GM21723 (cell line): ENCODE results near the gene IL13RA1.
A peak's percentile ranks its signal among the peaks of the same experiment; 100 is the strongest.
"Not testable (repeated sequence)": the region's sequence is repeated elsewhere in the genome, so short reads cannot be mapped to it uniquely, and the experiment has no call there.

Source experiments
- ATAC-seq: cut with Tn5 transposase; IDR thresholded peaks from one replicate; pipeline ENCODE4 v1.9.1; 2021; ENCODE audit warnings: mild to moderate bottlenecking, moderate library complexity; ENCODE audit not compliant: unreplicated experiment

IL13RA1 gene

DNA sequence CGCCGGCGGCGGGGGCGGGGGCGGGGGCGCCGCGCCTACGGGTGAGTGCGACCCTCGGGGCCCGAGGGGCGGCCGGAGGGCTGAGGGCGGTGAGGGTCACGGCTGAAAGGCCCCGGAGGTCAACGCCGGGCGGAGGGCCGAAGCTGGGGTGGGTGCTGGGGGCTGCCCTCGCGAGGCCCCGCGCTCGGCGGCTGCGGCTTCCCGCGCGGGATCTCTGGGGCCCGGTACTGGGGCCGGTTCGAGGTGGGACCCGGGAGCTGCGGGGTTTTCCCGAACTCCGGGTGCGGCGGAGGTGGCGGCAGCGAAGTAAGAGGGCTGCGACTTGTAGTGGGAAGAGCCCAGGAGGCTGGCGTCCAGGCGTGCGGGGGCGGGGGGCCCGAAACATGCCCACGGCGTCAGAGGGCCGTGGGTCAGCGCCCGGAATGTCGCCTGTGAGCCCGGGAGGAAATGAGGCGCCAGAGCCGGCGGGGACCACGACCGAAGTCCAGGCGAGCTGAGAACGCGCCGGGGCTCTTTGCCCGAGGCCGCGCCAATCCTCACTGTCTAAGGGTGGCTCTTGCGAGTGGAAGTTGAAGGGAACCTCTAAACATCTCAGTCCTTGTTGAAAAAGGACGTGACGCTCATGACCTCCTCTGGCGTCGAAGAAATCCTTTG is 407 bp downstream of the IL13RA1 start:
- peak; percentile 14 for ATAC-seq

DNA sequence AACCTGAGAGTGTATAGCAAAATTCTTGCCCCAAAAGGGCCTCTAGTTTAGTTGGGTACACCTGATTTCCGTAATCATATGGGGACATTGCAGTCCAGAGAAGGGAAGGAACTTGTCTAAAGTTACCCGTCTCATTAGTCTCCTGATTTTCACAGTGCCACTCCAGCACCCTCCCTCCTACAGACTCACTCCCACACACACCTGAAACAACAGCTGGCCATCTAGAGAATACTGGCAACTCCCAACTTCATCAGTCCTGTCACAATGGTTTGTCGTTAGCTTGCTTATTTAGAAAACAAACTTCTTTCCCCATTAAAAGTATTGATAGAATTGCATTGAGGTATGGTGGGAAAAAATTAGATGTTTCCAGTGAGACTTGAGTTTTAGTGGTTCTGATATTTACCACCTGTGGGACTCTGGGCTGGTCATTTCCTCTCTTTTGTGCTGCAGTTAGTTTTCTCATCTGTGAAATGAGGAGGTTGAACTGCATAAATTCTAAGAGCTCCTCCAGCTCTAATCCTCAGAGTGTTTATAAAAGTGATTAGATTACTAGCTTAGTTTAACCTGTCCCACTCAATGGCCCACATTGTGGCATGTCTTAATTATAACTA is 1.7 kb downstream of the IL13RA1 start:
- no peak for ATAC-seq

DNA sequence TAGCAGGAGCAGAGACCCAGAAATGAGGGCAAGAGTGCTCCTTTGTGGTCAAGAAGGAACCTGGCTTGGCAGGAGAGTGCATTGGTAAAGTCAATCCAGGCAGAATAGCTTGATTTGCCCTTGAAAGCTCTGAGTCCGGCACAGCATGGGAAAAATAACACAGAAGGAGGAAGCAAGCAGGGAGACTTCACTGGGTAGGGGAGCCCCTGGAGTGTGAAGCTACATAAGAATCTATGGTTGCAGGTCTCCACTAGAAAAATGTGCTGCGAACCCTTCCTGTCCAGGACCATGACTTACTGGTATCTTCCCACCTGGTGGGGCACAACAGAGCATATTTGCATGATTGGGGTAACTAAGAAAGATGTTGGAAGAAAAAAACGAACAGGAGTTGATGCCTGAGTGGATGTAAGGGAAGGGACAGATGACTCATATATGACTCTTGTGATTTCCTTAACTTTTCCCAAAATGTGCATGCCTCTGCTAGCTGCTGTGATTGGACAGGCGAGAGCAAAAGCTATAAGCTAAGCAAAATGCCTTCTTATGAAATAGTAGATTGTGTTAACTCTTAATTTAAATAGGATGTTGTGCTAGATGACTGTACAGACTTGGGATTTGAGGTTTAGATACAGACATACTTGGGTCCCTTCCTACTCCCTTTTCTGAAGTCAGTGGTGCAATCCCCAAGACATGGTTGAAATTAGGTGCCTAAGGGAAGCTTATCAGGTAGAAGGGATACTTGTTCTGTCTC is 3.3 kb downstream of the IL13RA1 start:
- ATAC-seq: no peak

DNA sequence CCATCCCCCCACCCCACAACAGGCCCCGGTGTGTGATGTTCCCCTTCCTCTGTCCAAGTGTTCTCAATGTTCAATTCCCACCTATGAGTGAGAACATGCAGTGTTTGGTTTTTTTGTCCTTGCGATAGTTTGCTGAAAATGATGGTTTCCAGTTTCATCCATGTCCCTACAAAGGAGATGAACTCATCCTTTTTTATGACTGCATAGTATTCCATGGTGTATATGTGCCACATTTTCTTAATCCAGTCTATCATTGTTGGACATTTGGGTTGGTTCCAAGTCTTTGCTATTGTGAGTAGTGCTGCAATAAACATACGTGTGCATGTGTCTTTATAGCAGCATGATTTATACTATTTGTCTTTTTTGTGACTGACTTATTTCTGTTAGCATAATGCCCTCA is 5.1 kb downstream of the IL13RA1 start:
- ATAC-seq: not testable (repeated sequence)

DNA sequence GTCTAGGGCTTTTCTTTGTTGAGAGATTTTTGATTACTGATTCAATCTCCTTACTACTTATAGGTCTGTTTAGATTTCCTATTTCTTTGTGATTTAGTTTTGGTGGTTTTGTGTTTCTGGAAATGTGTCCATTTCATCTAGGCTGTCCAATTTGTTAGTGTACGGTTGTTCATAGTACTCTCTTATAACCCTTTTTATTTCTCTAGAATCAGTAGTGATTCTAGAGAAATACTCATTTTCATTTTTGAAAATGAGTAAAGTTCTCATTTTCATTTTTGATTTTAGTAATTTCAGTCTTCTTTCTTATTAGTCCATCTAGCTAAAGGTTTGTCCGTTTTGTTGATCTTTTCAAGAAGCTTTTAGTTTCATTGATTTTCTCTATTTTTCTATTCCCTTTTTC is 7.5 kb downstream of the IL13RA1 start:
- ATAC-seq: no peak

DNA sequence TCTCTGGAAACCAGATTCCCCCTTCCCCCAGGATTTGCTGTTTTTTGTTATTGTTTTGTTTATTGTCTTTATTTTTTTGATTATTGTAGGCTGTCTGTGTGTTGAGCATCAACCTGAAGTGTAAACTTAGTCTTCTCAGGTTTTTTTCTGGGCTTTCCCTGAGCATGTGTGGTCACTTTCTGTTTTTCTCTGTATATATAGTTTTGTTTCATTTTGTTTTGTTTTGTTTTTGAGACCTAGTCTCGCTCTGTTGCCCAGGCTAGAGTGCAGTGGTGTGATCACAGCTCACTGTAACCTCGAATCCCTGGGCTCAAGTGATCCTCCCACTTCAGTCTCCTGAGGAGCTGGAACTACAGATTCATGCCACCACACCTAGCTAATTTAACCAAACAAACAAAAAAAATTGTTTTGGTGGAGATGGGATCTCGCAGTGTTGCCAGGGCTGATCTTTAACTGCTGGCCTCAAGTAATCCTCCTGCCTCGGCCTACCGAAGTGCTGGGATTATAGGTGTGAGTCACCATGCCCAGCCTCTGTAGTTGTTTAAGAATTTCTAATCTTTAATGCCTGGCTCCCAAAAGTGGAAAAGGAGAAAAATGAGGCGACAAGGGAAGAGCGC is 9.1 kb downstream of the IL13RA1 start:
- peak; percentile 84 for ATAC-seq

DNA sequence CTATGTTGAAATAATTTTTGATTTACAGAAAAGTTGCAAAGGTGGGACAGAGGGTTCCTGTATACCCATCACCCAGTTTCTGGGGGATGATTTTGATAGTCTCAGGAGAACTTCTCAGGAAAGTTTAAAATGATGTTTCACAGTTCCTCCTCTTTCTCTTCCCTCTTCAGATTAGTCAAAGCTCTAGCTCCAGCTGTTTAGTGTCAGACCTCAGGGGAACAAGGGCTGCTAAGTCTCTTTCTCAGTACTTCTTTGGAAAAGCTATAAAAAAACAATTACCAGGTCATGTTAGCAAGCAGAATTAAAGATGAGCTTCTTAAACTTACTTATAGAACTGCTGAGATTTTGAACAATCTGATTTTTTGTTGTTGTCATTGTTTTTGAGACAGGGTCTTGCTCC is 12.2 kb downstream of the IL13RA1 start:
- ATAC-seq: no peak

DNA sequence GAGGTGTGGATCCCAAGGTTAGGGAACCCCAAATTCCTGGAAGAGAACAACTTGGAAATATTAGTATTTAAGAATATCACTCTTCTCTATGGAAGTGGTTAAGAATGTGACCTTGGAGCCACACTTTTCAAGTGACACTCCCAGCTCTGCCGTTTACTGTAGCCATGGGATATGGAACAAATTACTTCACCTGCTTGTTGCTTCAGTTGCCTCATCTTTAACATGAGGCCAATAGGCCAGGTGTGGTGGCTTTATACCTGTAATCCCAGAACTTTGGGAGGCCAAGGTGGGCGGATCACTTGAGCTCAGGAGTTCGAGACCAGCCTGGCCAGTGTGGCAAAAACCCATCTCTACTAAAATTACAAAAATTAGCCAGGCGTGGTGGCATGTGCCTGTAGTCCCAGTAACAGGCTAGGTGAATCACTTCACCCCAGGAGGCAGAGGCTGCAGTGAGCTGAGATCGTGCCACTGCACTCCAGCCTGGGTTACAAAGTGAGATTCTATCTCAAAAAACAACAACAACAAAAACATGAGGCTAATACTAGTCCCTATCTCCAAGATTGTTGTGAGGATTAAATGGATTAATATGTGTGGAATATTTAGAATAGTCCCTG is 13.0 kb downstream of the IL13RA1 start:
- no peak for ATAC-seq

DNA sequence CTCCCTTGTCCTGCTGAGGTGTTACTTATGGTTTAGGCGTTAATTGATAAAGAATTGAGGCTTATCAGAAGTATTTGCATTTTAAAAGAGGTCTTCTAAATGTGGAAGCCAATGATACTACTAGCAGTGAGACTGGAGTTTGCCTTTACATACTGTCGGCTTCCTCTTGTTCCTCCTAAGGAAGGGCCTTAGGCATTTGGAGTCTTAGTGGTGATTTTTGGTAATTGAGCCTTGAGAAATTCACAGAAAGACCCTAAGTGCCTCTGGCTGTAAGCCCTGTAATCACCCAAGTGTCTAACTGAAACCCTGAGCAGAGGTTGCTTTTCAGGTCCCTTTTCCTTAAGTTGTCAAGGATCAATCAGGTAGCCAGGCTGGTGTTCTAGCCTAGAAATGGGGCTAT is 14.8 kb downstream of the IL13RA1 start:
- no peak for ATAC-seq

DNA sequence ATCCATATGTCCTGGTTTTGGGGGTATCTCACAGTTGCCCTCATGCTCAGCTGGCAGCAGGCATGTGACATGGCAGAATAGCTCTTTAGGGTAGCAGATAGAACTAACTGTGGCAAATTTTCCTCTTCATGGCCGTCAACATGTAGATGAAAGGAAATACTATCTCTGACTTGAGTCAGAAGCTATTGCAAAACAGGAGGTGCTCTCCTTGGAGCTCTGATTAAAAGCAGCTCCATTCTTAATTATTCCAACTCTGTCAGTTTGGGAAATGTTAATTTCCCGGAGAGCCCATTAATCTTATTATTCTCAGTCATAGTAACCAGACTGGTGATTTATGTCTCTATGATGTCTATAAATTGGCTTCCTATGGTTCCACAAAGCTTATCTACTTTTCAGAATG is 18.2 kb downstream of the IL13RA1 start:
- no peak for ATAC-seq

DNA sequence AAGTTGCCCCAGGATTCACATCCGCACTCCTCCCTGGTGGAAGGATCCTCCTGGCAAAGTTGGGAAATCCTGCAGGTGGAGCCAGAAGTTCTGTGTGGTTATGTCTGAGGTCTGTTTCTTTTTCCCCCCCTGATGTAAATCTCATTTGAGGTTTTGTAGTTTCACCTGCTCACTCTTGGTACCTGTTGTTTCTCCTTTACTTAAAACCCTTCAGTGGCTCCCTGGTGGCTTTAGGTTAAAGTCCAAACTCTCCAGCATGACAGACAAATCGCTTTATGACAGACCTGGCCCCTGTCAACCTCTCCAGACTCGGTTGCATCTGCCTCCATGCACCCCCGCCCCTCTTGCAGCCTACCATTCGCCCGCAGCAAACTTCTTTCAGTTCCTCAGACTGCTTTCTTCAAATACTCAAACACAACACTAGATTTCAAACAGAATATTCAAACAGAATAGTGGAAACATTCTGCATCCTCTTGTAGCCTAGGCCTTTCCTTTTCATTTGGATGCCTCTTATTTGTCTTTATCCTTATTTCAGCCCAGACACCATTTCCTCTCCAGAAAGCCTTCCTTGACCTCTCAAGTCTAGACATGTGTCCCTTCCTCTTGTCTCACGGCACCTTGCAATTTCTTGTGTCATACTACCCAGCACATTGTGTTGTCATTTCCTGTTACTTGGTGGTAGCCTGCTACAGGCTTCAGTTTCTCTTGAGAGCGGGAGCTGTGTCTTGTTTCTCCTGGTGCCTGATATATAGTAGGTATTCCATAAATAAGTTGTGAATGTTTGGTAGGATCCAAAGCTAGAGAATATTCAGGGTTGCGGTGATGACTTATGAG is 24.8 kb downstream of the IL13RA1 start:
- ATAC-seq: peak; percentile 82

DNA sequence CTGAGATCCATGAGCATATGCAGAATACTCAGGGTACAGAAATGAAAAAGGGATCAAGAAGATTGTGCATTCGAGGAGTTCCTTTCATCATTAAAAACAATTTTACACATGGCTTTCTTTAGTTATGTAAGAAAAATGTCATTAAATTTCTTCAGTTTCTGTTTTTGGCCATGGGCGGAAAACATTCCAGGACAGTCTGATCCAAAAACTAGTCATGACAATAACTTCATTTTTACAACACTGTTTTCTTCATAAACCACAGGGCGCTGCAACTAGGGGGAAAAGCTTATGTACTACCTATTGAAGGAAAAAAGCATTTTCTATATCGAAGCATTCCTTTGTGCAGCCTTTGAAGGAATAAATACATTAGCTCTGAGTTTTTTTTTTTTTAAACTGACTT is 28.2 kb downstream of the IL13RA1 start:
- no peak for ATAC-seq

DNA sequence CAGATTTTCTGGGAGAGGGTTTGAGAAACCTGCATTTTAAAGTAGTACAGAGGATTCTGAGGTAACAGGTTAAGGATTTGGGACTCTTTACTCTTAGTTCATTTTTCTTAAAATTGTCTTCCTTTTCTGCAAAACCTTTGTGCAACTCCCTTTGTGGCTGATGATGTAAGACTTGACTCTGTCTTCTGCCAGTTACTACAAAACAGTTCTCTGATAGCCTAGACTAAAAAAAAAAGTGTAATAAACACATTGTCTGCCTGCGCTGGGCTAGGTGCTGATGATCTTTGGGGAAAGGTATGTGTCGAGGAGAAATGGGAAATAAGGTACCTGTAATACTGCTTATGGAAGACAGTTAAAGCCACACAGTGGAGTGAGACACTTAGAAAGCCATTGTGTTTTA is 28.7 kb downstream of the IL13RA1 start:
- ATAC-seq: no peak

DNA sequence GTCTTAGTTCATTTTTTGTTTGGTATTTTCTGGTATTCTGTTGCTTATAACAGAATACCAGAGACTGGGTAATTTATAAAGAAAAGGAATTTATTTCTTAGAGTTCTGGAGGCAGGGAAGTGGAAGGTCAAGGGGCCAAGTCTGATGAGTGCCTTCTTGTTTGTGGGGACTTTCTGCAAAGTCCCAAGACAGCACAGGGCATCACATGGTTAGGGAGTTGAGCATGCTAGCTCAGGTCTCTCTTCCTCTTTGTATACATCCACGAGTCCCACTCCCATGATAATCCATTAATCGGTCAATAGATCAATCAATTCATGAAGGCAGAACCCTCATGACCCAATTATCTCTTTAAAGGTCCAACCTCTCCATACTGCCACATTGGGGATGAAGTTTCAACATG is 31.1 kb downstream of the IL13RA1 start:
- no peak for ATAC-seq

DNA sequence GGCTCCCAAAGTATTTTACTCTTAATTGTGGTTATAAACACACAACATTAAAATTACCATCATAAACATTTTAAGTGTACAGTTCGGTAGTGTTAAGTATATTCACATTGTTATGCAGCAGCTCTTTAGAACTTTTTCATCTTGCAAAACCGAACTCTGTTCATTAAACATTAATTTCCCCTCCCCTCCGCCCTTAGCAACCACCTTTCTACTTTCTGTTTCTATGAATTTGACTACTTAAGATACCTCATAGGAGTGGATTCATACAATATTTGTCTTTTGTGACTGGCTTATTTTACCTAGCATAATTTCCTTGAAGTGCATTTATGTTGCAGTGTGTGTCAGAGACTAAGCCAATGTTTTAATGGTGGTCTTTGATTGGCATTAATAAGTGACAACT is 32.6 kb downstream of the IL13RA1 start:
- no peak for ATAC-seq

DNA sequence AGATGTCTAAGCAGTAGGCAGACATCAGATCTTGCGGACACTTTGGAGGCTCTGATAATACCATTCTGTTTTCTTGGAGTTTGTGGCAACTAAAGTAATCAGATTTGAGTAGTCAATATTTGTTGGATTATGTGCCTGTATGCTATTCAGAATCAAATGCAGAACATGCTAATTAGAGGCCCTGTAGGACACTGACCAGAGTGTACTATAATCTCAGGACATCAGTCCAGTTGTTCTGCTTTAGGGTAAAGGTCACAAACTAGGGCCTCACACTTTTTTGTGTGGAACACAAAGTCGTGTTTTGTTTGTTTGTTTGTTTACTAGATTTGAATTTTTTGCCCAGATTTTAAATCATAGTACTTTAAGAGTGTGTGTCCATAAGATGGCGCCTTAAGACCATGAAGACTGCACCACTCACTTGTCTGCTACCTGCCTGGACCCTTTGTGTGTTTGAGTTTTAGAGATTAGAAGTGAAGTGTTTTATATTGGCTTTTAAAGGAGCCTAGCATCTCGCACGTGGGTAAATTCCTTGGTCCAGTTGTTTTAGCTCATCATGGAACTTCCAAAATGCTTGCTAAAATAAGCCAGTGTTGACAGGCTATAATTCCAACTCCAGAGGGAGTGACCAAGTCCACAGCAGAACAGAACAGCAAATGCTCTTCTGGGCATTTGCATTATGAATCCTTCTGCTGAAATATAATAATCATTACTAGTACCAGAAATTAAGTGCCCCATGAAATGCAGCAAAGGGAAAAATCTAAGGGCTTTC is 34.7 kb downstream of the IL13RA1 start:
- no peak for ATAC-seq

DNA sequence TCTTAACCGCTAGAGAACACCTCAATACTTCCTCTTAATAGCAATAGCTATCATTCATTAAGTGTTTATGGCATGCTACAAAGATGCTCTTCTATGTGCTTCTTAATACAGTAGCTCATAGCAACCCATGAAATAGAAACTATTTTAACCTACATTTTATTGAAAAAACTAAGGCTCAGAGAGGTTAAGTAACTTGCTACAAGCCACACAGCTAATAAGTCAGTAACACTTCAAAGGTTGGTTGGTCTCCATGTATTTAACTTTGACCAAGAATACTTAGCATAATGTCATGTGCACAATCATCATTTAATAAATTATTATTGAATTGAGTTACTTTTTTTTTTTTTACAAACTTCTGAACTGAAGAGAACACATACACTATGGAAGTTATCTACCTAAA is 36.1 kb downstream of the IL13RA1 start:
- no peak for ATAC-seq

DNA sequence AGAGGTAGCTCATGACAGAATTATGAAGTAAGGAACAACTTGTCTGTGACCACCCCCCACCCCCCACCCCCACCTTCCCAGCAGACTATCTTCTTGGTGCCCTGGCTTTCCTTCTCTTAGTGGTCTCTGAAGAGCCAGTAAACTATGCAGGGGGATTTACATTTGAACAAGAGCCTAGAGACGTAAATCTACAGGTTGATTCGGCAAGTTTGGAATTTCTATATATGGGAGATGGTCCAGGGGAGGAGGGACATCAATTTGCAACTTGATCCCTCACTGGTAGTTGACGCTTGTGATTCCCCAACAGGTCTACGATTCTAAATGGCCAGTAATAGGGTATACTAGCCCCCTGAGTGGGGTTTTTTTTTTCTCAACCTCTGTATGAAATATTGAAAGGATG is 36.7 kb downstream of the IL13RA1 start:
- no peak for ATAC-seq

DNA sequence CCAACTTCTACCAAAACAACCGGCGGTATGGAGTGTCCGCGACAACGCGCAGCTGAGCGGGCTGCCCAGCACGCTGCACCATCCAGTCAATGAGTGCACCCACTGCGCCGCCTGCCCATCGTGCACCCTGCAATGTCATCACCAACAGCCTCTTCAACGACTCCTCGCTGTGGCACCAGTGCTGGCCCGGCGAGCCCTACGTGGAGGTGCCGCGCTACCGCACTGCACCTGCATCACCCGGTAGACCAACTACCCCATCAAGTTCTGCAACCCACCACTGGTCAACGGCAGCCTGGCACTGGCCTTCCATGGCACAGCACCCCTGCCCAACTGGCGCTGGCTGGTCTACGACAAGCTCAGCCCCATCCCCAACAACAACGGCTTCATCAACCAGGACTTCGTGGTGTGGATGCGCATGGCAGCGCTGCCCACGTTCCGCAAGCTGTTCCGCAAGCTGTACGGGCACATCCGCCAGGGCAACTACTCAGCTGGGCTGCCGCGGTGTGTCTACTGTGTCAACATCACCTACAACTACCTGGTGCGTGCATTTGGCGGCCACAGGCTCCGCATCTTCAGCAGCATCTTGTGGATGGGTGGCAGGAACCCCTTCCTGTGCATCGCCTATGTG is 42.8 kb downstream of the IL13RA1 start:
- ATAC-seq: no peak
